HG02642 (cell line): Measurements from ENCODE around the gene HOXB13.

Experiments
- ATAC-seq: cut with Tn5 transposase; IDR thresholded peaks from one replicate; pipeline ENCODE4 v1.9.1; 2021; ENCODE audit warnings: mild to moderate bottlenecking; ENCODE audit not compliant: unreplicated experiment, poor library complexity

The HOXB13 gene

DNA sequence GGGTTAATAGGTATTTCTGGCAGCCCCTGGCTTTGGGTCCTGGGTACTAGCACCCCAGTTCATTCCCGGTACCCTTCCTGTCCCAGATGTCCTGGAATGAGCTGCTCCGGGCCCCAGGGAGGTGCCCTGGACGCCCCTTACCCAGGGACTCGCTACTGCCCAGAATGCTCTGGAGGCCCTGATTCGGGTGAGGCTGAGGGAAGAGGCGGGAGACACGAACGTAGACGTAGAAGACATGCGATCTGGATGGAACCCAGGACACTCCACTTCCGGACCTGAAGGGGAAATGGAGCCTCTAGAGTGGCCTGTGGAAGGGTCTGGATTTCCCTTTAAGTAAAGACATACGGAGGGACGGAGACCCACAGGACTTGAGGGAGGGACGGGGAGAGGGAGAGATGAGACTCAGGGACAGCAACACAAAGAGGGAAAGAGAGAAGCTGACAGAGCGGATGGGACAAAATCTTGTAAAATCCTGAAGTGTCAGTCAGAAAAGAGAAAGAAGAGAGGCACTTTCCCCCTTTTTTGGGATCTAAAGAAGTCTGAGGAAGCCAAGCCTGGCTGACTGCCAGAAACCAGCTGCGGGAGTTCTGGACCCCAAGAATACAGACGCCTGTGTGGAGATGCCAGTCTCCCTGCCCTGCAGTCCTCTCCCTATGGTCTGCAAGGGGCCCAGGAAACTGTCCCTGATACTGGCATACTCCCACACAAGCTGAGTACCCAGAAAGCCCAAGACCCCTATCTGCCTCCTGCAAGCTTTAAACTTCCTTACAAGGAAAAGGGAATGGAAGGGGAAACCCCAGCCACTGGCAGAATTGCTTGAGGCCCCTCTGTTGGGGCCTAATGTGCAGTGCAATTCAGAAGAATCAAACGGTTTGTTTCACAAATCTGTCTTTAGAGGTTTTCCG lies 1.0 kb upstream of the HOXB13 start:
- ATAC-seq: no peak

DNA sequence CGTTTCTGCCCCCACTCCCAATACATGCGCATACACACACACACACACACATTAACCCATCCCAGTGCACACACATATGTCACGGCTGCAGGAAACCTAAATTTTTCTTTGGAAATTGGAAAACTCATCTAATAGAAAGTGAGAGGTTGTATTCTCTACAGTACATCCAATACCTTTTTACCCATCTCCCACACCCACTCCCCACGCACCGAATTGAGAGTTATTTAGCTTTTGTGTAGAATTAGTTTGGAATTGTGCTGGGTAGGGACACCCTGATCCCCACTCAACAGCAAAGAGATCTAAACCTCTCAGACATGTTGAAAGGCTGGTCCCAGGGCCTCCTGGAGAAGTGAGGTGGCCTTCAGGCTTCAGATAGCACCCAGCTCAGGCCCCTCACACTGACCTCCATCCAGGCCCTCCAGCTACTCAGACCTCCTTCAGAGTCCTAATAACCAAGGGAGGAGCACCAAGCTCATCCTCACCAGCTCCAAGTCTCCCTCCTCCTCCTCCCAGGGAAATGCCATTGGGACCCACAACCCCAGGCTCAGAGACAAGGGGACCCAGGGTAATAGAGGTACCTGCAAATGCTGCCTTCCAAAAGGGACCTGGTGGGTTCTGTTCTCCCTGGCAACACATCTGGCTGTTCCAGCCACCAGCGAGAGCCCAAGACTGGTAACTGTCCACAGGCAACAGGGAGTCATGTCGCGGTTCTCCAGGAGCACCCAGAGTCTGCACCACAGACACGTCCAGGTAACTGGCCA lies 955 bp downstream of the HOXB13 start:
- no peak for ATAC-seq

DNA sequence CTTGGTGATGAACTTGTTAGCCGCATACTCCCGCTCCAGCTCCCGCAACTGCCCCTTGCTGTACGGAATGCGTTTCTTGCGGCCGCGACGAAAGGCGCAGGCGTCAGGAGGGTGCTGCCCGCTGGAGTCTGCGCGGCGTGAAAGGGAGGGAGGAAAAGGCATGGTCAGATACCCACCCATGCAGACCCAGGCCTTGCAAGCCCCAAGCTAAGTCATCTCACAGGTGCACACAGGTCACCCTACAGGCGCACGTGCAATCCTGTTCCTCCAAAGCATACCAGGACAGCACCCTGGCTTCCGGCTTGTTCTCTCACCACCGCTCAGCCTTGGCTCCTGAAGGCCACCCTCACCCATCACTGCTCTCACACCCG lies 1.6 kb downstream of the HOXB13 start:
- no peak for ATAC-seq

DNA sequence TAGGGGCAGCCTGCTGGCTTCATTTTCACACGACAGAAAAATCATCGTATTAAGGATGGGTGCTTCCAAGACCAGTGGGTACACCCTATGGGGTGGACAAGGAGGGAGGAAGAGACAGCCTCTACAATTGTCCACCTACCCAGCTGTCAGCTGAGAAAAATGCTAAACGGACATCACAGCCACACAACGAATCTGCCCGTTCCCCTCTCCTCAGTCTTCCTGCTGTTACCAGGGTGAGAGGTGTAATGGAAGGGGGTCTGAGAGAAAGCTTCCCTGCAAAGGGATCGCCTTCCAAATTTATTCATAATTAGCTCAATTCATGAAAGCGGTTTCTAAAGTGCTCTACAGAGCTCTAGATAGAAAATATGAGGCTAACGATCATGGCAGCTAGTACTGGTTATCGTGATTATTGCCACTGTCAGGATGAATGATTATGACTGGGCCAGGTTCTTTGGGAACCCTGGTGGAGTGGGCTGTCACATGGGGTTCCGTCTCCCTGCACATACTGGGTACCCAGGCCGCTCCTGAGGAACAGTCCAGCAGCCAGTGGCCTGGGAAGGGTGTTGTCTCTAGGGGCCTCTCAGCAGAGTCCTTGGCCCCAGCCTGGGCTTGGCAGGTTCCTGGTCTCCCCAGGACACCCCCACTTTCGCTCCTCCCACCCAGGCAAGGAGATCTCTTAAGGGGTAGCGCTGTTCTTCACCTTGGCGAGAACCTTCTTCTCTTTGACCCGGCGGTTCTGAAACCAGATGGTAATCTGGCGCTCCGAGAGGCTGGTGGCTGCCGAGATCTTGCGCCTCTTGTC lies 2.2 kb downstream of the HOXB13 start:
- ATAC-seq: no peak

DNA sequence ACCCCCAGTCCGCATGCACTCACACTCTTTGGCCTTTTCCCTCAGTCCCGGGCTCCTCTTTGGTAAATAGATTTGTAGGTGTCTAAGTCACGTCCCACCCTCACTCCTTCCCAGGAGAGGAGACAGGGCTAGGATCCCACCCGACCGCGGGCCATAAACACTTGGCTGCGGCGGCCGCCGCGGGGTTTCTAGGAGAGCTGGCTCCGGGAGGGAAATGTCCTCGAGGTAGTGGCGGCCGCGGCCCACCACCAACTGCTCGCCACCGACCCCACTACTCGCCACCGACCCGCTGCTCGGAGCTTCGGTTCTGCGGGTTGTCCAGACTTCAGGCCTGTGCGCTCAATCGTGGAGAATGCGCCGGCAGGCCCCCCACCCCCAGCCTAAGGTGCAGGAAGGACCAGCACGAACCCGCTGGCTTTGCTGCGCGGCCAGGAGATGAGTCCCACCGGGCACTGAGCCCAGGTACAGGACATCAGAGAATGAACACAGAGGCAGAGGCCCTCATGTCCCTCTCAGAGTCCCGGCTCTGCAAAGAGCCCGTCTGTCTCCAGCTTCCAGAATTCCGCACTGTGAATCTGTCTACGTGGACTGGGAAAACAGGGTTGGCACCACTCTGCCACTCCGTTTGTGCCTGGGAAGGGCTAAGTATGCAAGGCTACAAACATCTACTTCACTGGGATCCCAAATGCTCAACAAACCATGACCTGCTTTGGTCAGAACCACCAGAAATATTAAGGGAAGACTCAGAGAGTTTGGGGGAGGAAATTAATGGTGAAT lies 3.1 kb downstream of the HOXB13 start:
- no peak for ATAC-seq

DNA sequence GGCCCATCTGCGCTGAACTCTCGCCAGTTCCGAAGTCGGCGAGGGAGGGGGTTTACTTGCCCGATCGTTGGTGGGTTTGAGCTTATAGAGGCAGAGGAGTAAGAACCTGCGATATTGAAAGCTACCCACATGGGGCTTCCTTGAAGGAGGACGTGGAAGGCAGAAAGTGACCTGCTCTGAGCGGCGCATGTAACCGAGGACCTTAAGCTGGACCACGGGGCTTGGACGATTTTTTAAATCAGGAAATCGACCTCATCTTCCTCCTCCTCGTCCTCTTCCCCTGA lies 3.6 kb downstream of the HOXB13 start:
- no peak for ATAC-seq

DNA sequence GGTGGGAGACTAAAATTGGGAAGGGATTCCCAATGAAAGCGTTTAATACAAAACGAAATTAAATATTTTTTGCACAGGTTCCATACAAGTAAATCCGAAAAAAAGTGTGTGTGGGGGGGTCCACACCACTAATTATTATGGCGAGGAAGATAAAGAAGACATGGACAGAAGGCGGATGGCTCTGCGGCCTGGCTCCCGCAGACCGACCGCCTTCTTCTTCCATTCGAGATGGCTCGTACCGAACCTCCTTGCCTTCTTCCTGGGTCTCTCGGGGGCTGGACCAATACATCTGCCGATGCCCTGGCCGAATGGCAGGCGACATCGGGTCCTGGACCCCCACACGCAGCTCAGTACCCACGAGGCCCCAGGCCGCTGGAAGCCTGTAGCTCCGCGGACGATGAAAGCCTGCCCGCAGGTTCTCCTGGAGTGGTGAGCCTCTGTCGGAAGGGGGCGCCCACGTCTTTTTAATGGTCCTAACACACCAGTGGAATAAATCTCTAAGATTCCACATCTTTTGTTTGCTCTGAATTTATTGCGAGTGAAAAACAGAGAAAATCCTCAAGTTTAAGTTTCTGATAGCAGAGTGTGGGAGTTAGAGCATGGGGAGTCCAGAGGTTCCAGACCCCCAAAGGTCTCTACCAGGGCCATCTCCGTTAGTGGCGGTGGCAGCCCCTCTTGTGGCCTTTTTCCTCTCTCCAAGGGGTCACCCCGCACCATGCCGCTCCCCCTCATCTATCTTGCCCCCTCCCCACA lies 4.1 kb downstream of the HOXB13 start:
- no peak for ATAC-seq

DNA sequence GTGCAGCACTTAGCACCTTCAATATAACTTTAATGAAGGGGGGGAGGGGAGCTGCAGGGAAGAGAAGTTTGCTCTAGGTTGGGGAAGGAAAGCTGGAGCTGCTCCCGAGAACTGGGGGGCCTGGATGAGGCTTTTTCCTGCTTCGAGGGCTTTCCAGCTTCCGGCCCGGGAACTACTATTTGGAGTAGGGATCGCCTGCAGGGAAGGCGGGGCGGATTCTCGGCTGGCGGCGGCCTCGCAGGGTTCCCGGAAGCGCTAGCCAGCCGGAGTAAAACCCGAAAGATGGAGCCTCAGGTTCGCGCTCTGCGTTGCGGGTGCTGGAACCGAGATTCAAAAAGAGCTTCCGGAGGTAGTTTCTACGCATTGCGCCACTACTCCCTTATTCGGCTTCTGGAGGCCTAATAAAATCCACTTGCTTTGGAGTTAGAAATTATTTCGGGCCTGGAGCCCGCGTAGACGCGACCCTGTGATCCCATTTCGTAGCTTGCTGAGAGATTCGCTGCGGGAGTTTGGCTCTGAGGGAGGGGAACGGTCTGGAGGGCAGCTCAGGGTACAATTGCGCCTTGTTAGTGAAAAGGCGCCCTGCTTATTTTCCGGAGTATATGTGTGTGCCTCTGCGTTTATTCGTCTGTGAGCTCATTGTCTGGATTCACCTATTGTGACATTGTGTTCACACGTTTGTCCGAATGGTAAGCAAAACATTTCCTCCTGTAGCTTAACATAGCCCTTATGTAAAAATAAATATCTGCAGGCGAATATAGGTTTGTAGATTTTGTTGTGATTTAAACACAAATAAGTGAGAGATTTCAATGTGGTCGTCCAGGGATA lies 4.9 kb downstream of the HOXB13 start:
- no peak for ATAC-seq

DNA sequence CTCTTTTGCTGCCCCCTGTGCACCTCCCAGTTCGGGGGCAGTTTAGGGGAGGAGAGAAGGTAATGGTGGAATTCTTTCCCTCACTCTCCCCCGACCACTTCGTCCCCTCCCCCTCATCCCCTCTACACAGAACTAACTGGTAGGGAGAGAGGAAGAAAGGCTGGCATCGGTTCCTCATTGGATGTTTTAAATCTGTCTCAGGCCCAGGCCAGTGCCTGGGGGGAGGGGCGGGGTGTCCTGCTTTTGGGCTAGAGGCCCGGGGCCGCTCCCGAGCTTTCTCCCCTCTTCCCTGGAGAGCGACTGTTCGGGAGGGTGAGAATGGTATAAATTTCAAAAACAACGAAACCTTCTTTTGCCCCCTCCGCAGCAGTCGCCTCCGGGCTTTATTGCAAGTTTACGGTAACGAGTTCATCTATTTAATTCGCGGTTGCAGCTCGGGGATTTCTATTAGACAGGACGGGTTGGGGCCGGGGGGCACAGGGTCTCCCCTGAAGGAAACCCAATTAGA lies 5.6 kb downstream of the HOXB13 start, which contains the start of gene PRAC2:
Gene PRAC2 (plus strand): TSS at position 271 of the 508 bp plus-strand sequence. CDS start 1,226 bp downstream, outside the sequence.
- no peak for ATAC-seq

DNA sequence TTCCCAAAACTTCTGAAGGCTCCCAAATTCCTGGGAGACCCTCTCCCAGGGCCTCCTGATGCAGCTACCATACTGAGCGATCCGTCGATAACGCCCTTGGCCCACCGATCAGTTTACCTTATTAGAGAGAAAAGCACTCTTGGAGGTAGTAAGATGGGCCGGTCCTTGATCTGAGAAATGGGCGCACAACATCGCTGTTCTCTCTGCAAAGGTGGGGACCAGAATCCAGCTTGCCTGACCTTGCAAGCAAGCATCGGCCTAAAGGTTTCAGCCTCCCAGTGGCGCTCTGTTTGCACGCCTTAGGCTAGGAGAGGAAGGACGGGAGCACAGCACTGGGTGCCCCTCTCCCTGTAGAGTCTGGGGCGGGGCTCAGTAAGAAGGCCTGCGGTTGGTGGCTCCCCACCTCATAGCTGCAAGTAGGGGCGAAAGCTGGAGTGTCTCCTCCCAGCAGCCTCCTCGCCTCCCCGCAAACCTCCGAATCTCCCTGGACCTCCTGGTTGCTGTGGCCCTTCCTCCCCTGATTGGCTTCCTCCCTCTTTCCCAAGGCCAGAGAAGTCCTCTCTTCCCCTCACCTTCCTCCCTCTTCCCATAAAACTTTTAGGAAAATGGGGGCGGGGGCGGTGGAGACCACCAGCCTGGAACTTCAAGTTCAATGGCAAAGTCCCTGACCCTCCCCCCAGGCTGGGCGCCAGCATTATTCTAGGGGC lies 6.2 kb downstream of the HOXB13 start, which contains the start of gene PRAC1:
Gene PRAC1 (minus strand): TSS at position 318 of the 707 bp plus-strand sequence. CDS start 126 bp downstream, at position 192.
- no peak for ATAC-seq

DNA sequence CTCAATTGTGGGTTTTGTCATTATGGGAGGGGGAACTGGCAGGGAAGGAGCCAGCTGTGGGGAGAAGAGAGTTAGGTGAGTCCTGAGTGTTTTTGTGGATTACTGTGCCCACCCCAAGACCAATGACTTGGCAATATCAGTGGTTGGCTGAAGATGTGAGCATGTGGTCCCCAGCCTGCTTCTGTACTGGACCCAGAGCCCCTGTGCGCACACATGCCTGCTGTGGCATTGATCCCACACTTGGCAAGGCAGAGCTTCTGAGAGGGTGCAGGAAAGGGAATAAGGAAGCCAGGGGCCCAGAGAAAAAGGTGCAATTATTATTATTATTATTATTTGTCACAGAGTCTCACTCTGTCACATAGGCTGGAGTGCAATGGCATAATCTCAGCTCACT lies 7.5 kb downstream of the HOXB13 start:
- no peak for ATAC-seq

DNA sequence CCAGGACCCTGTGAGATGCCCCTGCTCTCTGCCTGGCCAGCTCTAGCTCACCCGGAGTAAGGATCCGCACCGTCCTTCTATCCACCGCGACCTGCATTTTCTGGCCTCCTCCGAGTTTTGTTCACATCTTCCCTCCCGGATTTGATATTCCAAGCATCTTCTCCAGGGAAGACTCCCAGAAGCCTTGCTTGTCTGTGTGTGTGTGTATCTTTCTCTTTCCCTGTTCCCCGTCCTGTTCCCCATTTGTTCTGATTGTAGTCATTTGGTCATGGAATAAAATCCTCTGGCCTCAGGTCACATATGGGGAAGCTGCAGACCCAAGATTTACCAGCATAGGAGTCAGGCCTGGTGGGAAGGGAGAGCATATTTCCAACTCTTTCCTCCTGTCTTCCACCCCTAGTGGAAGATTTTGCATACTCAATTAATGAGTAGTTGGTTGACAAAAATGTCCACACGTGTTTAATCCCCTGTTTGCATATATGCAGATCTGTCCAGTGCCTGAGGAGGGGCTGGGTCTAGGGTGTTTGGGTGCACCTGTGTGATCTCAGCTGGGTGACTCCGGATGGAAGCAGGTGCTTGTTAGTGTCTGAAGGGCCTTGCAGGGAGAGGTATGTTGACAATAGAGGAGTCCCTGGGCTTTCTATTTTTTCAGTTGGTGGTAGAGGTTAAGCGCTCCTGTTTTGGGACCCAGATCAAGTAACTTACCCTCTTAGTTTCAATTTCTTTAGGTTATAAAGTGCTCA lies 8.1 kb downstream of the HOXB13 start:
- no peak for ATAC-seq

DNA sequence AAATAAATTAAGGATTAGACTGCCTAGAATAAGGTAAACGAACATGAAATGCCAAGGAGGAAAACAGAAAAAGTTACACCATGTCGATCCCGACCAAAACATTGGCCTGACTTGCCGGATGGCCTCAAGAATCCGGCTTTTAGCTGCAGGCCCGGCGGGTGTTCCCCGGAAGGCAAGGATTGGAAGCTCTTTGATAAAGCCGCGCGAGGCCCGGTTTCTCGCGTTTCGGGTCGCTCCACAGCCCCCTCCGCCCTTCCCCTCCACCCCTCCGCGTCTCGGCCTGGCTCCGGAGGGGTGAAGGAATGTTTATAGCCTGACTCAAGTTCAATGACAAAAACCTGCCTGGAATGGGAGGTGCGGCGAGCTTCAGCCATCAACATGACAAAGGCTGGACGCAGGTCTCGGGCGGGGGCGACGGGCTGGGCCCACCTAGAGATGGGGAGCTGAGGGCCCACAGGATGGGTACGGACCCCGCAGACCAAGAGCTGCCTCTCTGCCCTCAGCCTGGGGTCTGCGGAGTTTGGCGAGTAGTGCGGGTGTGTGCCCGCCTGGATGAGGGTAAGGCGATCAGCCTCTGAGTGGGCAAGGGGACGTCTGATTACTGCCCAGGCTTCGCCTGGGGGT lies 8.8 kb downstream of the HOXB13 start:
- no peak for ATAC-seq

DNA sequence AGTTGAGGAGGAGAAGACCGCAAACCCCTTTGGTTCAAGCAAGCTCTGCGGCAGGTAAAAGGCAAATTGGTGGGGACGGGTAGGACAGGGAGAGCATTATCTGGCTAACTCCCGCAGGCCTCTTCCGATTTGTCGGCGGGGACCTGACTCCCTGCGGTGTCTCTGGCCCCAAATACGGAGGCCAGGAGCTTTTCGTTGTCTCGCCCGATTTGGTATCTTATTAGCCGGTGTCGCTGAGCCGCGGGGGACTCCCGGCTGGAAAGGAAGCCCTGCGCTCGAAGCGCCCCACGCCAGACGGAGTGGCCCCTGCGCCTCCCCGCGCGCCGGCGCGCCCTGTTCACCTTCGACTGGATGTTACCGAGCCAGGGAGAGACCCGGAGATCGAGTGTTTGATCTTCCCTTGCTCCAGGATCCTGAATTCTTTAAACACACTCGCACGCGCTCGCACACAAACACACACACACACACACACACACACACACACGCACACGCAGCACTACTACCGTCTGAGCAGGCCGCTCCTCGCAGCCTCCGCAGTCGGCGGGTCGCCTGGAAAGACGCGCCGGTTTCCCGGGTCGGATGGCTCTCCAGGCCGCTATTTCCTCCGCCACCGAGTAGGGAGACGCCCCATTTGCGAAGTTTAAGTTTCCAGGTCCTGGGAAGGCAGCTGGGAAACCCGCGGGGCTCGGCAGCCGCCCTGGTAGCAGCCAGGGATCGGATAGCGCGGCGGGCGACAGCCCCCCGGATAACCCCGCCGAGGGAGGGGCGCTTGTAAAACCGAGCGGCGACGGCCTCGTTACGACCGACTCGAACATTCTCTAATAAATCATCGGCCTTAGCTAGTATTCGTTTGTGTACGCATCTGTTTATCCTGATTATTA lies 9.5 kb downstream of the HOXB13 start:
- no peak for ATAC-seq

DNA sequence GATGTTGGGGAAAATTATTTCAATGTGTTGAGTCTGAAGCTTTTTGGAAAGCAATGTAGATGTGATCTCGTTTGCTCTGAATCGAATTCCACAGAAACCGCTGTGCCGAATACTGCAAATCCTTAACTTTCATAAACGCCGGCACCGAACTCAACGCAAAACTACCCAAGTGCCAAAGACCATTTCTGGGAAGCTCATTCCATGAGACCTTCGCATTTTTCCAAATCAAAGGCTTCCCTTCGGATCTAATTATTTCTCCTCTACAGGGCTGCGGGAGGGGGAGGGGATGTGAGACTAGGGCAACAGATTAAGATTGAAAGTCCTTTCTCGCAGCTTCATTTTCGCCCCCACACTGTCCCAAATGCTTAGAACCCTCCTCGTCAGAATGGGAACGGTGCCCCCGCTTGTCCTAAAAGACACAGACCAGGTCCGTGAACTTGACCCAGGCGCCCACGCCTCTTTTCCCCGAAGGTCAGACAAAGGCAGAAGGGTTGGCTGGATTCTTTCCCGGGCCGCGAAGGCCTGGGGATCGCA lies 10.3 kb downstream of the HOXB13 start:
- no peak for ATAC-seq
